ENCODE measurements around the gene LRCH2.
"Not testable (repeated sequence)": the region's sequence is repeated elsewhere in the genome, so short reads cannot be mapped to it uniquely, and the experiment has no call there.

LRCH2 gene

GRCh38 chrX:115233497-115234455 is at the start of gene LRCH2:
Gene LRCH2, minus strand, starts transcription at chrX:115234096. Its CDS starts 55 bp downstream, at chrX:115234041.
- no peak for DNase-seq (ENCODE audit: low read depth)

- DNase-seq (ENCODE audit: low read depth), result no peak
Observed at GRCh38 chrX:115269051-115269683, 35.3 kb upstream of the LRCH2 start.

GRCh38 chrX:115268421-115268820 is 34.5 kb upstream of the LRCH2 start:
- no peak for DNase-seq (ENCODE audit: low read depth)

- DNase-seq (ENCODE audit: low read depth), result no peak
Observed at GRCh38 chrX:115266300-115266699, 32.4 kb upstream of the LRCH2 start.

GRCh38 chrX:115264009-115264408 is 30.1 kb upstream of the LRCH2 start:
- no peak for DNase-seq (ENCODE audit: low read depth)

GRCh38 chrX:115261148-115261547 is 27.3 kb upstream of the LRCH2 start:
- DNase-seq (ENCODE audit: low read depth), result no peak

- no peak for DNase-seq (ENCODE audit: low read depth)
Observed at GRCh38 chrX:115260330-115260729, 26.4 kb upstream of the LRCH2 start.

GRCh38 chrX:115259238-115259875 is 25.5 kb upstream of the LRCH2 start:
- DNase-seq (ENCODE audit: low read depth), result no peak

- no peak for DNase-seq (ENCODE audit: low read depth)
Observed at GRCh38 chrX:115257711-115258110, 23.8 kb upstream of the LRCH2 start.

- DNase-seq (ENCODE audit: low read depth), result no peak
Observed at GRCh38 chrX:115255003-115255402, 21.1 kb upstream of the LRCH2 start.

- no peak for DNase-seq (ENCODE audit: low read depth)
Observed at GRCh38 chrX:115251458-115252233, 17.8 kb upstream of the LRCH2 start.

GRCh38 chrX:115237056-115237455 is 3.2 kb upstream of the LRCH2 start:
- no peak for DNase-seq (ENCODE audit: low read depth)

- no peak for DNase-seq (ENCODE audit: low read depth)
Observed at GRCh38 chrX:115236560-115236959, 2.7 kb upstream of the LRCH2 start.

- DNase-seq (ENCODE audit: low read depth), result no peak
Observed at GRCh38 chrX:115234461-115234860, 565 bp upstream of the LRCH2 start.

GRCh38 chrX:115232933-115233496 is 881 bp downstream of the LRCH2 start:
- no peak for DNase-seq (ENCODE audit: low read depth)

GRCh38 chrX:115229337-115230003 is 4.4 kb downstream of the LRCH2 start:
- DNase-seq (ENCODE audit: low read depth), result no peak

GRCh38 chrX:115226929-115227328 is 7.0 kb downstream of the LRCH2 start:
- no peak for DNase-seq (ENCODE audit: low read depth)

GRCh38 chrX:115217346-115217745 is 16.6 kb downstream of the LRCH2 start:
- DNase-seq (ENCODE audit: low read depth), result not testable (repeated sequence)

GRCh38 chrX:115214605-115215004 is 19.3 kb downstream of the LRCH2 start:
- DNase-seq (ENCODE audit: low read depth), result no peak

- DNase-seq (ENCODE audit: low read depth), result no peak
Observed at GRCh38 chrX:115214151-115214550, 19.7 kb downstream of the LRCH2 start.

- DNase-seq (ENCODE audit: low read depth), result not testable (repeated sequence)
Observed at GRCh38 chrX:115209547-115209946, 24.3 kb downstream of the LRCH2 start.

All from stimulated activated CD8-positive, alpha-beta memory T cell treated with anti-CD3 and anti-CD28 coated beads, Interleukin-12 subunit alpha, Interleukin-12 subunit beta, amount 100 ng/mL, for 4 hours (primary cell).